MM.1S (cell line): ENCODE data around the gene MRNIP.
A peak's percentile ranks its signal among the peaks of the same experiment; 100 is the strongest.

Experiments used
- DNase-seq: peaks from one replicate; pipeline ENCODE4 v3.0.0-alpha.2; 2015
- H2AFZ ChIP-seq: fragments of 300-600 bp; sonication (generic); 2 replicates; pipeline ENCODE4 v1.6.0; 2016; ENCODE audit warnings: antibody characterized with exemption, low read length
- H3F3A ChIP-seq: fragments of 300-600 bp; sonication (generic); 2 replicates; pipeline ENCODE4 v1.6.1; 2016; ENCODE audit warnings: mild to moderate bottlenecking, antibody characterized with exemption, low read length, moderate library complexity, mixed read lengths; ENCODE audit not compliant: insufficient read depth
- H3K27ac ChIP-seq: fragments of 300-600 bp; sonication (generic); 2 replicates; pipeline ENCODE4 v1.5.1; 2016; ENCODE audit warnings: mild to moderate bottlenecking, low read length
- H3K27me3 ChIP-seq: fragments of 300-600 bp; sonication (generic); replicated peaks from 2 replicates; pipeline ENCODE4 v1.6.0; 2016; ENCODE audit warnings: low read length; ENCODE audit not compliant: insufficient read depth
- H3K36me3 ChIP-seq: fragments of 300-600 bp; sonication (generic); replicated peaks from 2 replicates; pipeline ENCODE4 v1.6.1; 2016; ENCODE audit warnings: mild to moderate bottlenecking, low read length, mixed read lengths; ENCODE audit not compliant: insufficient read depth
- H3K4me1 ChIP-seq: fragments of 300-600 bp; sonication (generic); 2 replicates; pipeline ENCODE4 v1.6.1; 2016; ENCODE audit warnings: low read length, mixed read lengths
- H3K4me2 ChIP-seq: fragments of 300-600 bp; sonication (generic); 2 replicates; pipeline ENCODE4 v1.6.0; 2016; ENCODE audit warnings: low read depth, low read length
- H3K4me3 ChIP-seq: fragments of 300-600 bp; sonication (generic); 2 replicates; pipeline ENCODE4 v1.5.1; 2016; ENCODE audit warnings: low read length, mixed read lengths
- H3K79me2 ChIP-seq: fragments of 300-600 bp; sonication (generic); 2 replicates; pipeline ENCODE4 v1.6.1; 2016; ENCODE audit warnings: mixed run types, low read length, mixed read lengths
- H3K9ac ChIP-seq: fragments of 300-600 bp; sonication (generic); 2 replicates; pipeline ENCODE4 v1.6.1; 2016; ENCODE audit warnings: low read length, mixed read lengths
- H3K9me2 ChIP-seq: fragments of 300-600 bp; sonication (generic); replicated peaks from 2 replicates; pipeline ENCODE4 v1.6.1; 2016; ENCODE audit warnings: mild to moderate bottlenecking, low read length, mixed read lengths; ENCODE audit not compliant: insufficient read depth
- H3K9me3 ChIP-seq: fragments of 300-600 bp; sonication (generic); replicated peaks from 2 replicates; pipeline ENCODE4 v1.6.1; 2016; ENCODE audit warnings: mild to moderate bottlenecking, low read length, mixed read lengths; ENCODE audit not compliant: insufficient read depth
- H4K20me1 ChIP-seq: fragments of 300-600 bp; sonication (generic); 2 replicates; pipeline ENCODE4 v1.6.1; 2016; ENCODE audit warnings: mild to moderate bottlenecking, low read length, moderate library complexity, mixed read lengths; ENCODE audit not compliant: insufficient read depth
- EZH2 ChIP-seq: fragments of 300-600 bp; sonication (generic); optimal IDR thresholded peaks from 2 replicates; pipeline ENCODE3; 2017; ENCODE audit warnings: low read depth, mild to moderate bottlenecking, antibody characterized with exemption, low read length, mixed read lengths
- EZH2phosphoT487 ChIP-seq: fragments of 300-600 bp; sonication (generic); IDR thresholded peaks from 2 replicates; pipeline ENCODE4 v1.6.1; 2018; ENCODE audit warnings: antibody characterized with exemption, low read length
- TF ChIP-seq, protein P1 (sequence below): fragments of 300-600 bp; sonication (generic); IDR thresholded peaks from 2 replicates; pipeline ENCODE4 v1.5.1; 2016; ENCODE audit warnings: antibody characterized with exemption, low read length, mixed read lengths

MRNIP gene

DNA sequence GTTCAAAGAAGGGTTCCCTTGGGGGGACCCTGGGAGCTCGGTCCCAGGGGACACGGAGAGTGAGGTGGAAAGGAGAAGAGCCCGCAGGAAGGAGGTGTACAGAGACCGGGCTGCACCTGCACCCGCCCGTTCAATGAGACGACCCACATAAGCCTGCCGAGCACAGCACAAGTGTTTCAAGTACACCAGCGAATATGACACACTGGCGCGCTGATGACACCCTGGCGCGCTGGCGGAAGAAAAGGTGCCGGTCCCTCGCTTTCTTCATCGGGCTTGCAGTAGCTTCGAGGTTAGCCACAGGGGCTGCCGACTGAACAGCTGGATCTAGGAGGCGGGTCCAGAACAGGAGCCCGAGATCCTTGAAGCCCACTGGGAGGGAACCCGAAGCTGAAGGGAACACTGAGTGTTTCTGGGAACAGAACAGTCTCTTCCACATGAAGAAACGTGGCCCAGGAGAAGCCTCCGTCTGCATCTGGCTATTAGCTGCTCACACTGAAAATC is 47.7 kb upstream of the MRNIP start:
- Histone ChIP-seq H3K79me2 (peaks cover 15% of the 10 kb centered on the region), H3K4me2 (peak overlapping the region; percentile 92), H3K36me3 (no peaks in the 10 kb centered on the region; the same call in 1 of the 2 replicates), H3K4me3 (peak overlapping the region; percentile 64; the same call in 1 of the 2 replicates), H4K20me1 (no peaks in the 10 kb centered on the region), H3K9me2 (no peaks in the 10 kb centered on the region), H3K27ac (no peak overlapping the region), H3K27me3 (no peaks in the 10 kb centered on the region), H3F3A (no peaks in the 10 kb centered on the region), H2AFZ (no peak overlapping the region), H3K9ac (no peak overlapping the region), H3K4me1 (peaks cover 4% of the 10 kb centered on the region; the same call in 1 of the 2 replicates), H3K9me3 (no peaks in the 10 kb centered on the region)
- no peak for DNase-seq
- TF ChIP-seq EZH2phosphoT487 (no peak), EZH2 (no peak)
- TF ChIP-seq, protein P1, sequence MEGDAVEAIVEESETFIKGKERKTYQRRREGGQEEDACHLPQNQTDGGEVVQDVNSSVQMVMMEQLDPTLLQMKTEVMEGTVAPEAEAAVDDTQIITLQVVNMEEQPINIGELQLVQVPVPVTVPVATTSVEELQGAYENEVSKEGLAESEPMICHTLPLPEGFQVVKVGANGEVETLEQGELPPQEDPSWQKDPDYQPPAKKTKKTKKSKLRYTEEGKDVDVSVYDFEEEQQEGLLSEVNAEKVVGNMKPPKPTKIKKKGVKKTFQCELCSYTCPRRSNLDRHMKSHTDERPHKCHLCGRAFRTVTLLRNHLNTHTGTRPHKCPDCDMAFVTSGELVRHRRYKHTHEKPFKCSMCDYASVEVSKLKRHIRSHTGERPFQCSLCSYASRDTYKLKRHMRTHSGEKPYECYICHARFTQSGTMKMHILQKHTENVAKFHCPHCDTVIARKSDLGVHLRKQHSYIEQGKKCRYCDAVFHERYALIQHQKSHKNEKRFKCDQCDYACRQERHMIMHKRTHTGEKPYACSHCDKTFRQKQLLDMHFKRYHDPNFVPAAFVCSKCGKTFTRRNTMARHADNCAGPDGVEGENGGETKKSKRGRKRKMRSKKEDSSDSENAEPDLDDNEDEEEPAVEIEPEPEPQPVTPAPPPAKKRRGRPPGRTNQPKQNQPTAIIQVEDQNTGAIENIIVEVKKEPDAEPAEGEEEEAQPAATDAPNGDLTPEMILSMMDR = no peak

DNA sequence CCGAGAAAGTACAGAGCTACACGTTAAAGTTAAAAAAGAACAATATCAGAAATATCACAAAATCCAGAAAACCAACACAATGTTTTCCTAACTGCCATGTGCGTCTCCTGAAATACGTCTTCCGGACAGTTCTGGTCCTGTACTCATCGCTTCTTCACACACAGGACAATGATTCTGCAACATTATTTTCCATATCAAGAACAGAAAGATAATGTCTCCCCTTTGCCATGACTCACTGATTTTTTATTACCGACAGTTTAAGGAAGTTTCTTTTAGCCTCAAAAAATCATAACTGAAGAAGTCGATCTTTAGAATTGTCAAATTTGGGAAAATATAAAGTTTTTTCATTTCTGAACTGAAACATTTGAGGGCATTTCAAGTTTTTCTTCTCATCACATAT is 46.5 kb upstream of the MRNIP start:
- Histone ChIP-seq H3K9ac (no peak overlapping the region), H3K36me3 (no peaks in the 10 kb centered on the region; the same call in 1 of the 2 replicates), H3K4me2 (no peak overlapping the region), H3K9me2 (no peaks in the 10 kb centered on the region), H3K79me2 (peaks cover 15% of the 10 kb centered on the region), H3K27ac (no peak overlapping the region), H3K9me3 (no peaks in the 10 kb centered on the region), H3K4me3 (no peak overlapping the region), H4K20me1 (no peaks in the 10 kb centered on the region), H2AFZ (no peak overlapping the region), H3K27me3 (no peaks in the 10 kb centered on the region), H3K4me1 (peaks cover 4% of the 10 kb centered on the region; the same call in 1 of the 2 replicates), H3F3A (no peaks in the 10 kb centered on the region)
- DNase-seq = no peak
- TF ChIP-seq, protein P1 = no peak
- TF ChIP-seq EZH2phosphoT487 = no peak
- TF ChIP-seq EZH2 = no peak

DNA sequence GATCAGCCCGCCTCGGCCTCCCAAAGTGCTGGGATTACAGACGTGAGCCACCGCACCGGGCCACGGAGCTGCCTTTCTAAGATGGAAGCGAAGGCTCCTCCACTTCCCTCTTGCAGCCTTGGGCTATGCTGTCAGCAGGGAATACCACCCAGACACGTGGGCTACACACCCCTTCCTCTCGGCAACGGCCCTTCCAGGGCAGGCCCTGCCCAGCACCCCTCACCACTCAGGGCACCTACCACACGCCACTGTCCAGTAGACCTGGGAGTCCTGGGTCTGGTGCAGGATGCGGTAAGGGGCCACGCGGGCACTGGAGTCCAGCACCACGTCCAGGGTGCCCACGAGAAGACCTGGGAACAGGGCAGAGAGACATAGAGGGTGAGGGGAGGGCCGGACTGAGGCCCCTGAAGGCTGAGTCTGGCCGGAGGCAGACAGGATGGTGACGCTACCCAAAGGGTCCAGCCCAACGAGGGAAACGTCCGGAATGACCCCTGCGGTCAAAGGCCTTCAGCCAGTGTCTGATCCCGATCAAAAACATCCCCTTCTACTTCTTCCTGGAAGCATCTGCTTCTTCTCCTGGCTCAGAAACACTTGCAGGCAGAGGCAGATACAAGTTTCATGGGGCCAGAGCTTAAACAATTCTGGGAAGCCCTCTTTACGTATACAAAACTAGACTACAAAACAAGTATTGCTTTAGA is 46.0 kb upstream of the MRNIP start:
- H3K4me1 ChIP-seq = peaks cover 4% of the 10 kb centered on the region; the same call in 1 of the 2 replicates
- no peaks in the 10 kb centered on the region for H3K9me2 ChIP-seq
- H3K27ac ChIP-seq = no peak overlapping the region
- no peaks in the 10 kb centered on the region for H3K27me3 ChIP-seq
- no peak for DNase-seq
- H3K36me3 ChIP-seq = no peaks in the 10 kb centered on the region; the same call in 1 of the 2 replicates
- no peak overlapping the region for H3K4me3 ChIP-seq
- H3K9ac ChIP-seq = no peak overlapping the region
- H2AFZ ChIP-seq = no peak overlapping the region
- TF ChIP-seq EZH2phosphoT487 (no peak), EZH2 (no peak)
- TF ChIP-seq, protein P1 = no peak
- H3F3A ChIP-seq = no peaks in the 10 kb centered on the region
- H4K20me1 ChIP-seq = no peaks in the 10 kb centered on the region
- no peak overlapping the region for H3K4me2 ChIP-seq
- H3K79me2 ChIP-seq = peaks cover 15% of the 10 kb centered on the region
- no peaks in the 10 kb centered on the region for H3K9me3 ChIP-seq
